SK-N-SH (cell line): Measurements from ENCODE around the gene SGSM2.

ENCODE experiments used
- POLR2AphosphoS5 ChIP-seq: IDR thresholded peaks from 2 replicates; pipeline ENCODE4 v1.6.1; 2012; ENCODE audit warnings: low read depth, low read length
- SIN3A ChIP-seq: IDR thresholded peaks from 2 replicates; pipeline ENCODE4 v1.6.1; 2012; ENCODE audit warnings: low read depth, mild to moderate bottlenecking, low read length, moderate library complexity, borderline replicate concordance
- TF ChIP-seq, protein P1 (sequence below): fragments of 200-600 bp; sonication (generic); IDR thresholded peaks from 2 replicates; pipeline ENCODE4 v1.6.1; 2017; ENCODE audit warnings: antibody characterized with exemption, mild to moderate bottlenecking, moderate library complexity
- TF ChIP-seq, protein P2 (sequence below): IDR thresholded peaks from 2 replicates; pipeline ENCODE4 v1.6.1; 2012; ENCODE audit warnings: mild to moderate bottlenecking, low read depth, low read length, moderate library complexity

DNA sequence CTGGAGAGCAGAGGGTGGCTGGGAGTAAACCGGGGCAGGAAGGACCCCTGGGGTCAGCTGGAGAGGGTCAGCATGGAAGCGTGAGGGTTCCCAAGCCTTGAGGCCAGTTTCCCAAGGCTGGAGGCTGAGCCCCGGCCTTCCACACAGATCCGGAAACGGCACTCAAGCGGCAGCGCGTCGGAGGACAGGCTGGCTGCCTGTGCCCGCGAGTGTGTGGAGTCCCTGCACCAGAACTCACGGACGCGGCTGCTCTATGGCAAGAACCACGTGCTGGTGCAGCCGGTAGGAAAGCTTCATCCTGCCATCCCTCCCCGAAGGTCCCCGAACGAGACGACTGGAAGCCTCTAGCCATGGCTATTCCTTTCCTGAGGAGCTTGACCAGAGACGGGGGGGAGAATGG lies 26.0 kb downstream of the SGSM2 start:
- TF ChIP-seq, protein P1, sequence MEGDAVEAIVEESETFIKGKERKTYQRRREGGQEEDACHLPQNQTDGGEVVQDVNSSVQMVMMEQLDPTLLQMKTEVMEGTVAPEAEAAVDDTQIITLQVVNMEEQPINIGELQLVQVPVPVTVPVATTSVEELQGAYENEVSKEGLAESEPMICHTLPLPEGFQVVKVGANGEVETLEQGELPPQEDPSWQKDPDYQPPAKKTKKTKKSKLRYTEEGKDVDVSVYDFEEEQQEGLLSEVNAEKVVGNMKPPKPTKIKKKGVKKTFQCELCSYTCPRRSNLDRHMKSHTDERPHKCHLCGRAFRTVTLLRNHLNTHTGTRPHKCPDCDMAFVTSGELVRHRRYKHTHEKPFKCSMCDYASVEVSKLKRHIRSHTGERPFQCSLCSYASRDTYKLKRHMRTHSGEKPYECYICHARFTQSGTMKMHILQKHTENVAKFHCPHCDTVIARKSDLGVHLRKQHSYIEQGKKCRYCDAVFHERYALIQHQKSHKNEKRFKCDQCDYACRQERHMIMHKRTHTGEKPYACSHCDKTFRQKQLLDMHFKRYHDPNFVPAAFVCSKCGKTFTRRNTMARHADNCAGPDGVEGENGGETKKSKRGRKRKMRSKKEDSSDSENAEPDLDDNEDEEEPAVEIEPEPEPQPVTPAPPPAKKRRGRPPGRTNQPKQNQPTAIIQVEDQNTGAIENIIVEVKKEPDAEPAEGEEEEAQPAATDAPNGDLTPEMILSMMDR = no peak
- TF ChIP-seq SIN3A (no peak), POLR2AphosphoS5 (no peak)
- TF ChIP-seq, protein P2, sequence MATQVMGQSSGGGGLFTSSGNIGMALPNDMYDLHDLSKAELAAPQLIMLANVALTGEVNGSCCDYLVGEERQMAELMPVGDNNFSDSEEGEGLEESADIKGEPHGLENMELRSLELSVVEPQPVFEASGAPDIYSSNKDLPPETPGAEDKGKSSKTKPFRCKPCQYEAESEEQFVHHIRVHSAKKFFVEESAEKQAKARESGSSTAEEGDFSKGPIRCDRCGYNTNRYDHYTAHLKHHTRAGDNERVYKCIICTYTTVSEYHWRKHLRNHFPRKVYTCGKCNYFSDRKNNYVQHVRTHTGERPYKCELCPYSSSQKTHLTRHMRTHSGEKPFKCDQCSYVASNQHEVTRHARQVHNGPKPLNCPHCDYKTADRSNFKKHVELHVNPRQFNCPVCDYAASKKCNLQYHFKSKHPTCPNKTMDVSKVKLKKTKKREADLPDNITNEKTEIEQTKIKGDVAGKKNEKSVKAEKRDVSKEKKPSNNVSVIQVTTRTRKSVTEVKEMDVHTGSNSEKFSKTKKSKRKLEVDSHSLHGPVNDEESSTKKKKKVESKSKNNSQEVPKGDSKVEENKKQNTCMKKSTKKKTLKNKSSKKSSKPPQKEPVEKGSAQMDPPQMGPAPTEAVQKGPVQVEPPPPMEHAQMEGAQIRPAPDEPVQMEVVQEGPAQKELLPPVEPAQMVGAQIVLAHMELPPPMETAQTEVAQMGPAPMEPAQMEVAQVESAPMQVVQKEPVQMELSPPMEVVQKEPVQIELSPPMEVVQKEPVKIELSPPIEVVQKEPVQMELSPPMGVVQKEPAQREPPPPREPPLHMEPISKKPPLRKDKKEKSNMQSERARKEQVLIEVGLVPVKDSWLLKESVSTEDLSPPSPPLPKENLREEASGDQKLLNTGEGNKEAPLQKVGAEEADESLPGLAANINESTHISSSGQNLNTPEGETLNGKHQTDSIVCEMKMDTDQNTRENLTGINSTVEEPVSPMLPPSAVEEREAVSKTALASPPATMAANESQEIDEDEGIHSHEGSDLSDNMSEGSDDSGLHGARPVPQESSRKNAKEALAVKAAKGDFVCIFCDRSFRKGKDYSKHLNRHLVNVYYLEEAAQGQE = no peak
